ENCODE measurements around the gene DENND1B. TPM values are rescaled to one million over a fixed set of nuclear protein-coding genes. Genes with fewer than 3 reads are reported as not detected.

Gene DENND1B
- total and polyA plus RNA-seq, 9 of the 15 experiments (the other 6 are each of a cell fraction or from before 2014, with no cell fraction given) = 2.1 to 12.1 (median 7.5) TPM

DNA sequence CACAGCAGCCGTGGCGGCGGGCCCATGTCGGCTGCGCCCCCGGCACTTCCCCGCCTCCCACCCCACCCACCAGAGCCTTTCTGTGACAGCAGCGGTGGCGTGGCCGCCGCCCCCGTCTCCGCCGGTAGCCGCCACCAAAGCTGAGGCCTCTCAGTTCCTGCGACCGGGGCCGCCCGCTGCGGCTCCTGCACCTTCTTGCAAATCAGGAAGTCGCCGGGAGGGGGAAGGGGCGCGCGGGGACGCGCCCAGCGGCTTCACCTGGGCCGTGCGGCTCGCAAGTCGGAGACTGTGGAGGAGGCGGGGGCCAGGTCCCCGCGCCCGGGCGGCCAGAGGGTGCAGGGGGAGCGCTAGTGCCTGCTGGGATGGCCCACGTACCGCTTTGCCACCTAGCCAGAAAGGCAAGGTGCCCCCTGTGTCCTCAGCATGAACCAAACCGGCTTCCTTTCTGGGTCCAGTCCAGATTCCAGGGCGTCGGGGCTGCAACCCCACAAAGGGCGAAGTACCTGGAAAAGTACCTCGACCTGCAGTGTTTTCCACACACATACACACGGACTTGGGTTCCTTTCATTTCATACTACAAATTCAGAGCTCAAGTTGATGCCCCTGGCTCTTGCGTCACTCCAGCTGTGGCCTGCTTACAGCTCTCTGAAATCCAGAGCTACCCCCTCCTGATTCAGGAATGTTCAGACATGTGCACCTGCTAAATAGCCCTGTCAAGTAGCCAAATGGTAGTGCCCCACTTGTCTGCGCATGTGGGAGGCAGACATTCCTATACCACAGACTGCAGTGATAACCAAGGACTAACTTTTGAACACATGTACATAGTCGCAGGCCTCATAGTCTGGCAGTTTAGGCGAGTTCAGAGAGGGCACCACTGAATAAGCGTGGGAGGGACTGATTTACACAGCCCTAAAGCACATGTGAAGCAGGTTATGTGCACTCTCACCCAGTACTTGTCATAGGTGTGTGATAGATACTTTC is at the start of gene DENND1B (continued):
- TF ChIP-seq, protein P1, sequence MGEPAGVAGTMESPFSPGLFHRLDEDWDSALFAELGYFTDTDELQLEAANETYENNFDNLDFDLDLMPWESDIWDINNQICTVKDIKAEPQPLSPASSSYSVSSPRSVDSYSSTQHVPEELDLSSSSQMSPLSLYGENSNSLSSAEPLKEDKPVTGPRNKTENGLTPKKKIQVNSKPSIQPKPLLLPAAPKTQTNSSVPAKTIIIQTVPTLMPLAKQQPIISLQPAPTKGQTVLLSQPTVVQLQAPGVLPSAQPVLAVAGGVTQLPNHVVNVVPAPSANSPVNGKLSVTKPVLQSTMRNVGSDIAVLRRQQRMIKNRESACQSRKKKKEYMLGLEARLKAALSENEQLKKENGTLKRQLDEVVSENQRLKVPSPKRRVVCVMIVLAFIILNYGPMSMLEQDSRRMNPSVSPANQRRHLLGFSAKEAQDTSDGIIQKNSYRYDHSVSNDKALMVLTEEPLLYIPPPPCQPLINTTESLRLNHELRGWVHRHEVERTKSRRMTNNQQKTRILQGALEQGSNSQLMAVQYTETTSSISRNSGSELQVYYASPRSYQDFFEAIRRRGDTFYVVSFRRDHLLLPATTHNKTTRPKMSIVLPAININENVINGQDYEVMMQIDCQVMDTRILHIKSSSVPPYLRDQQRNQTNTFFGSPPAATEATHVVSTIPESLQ (CRISPR knock-in tag; IDR thresholded peaks at IDR 0.05) = no peak; the same call in 1 of the 2 replicates
- TF ChIP-seq FOXP1 (CRISPR knock-in tag; IDR thresholded peaks at IDR 0.05) (no peak), ZNF23 (CRISPR knock-in tag; IDR thresholded peaks at IDR 0.05) (no peak), SNRNP70 (optimal IDR thresholded peaks at IDR 0.05; ENCODE audit: low read depth, low read length) (no peak), NCOA1 (IDR thresholded peaks at IDR 0.05; ENCODE audit: low read depth) (no peak), MXI1 (IDR thresholded peaks at IDR 0.05; ENCODE audit: low read depth, low read length) (no peak), FOXM1 (IDR thresholded peaks at IDR 0.05; ENCODE audit: low read depth) (no peak), FOXM1 (CRISPR knock-in tag; IDR thresholded peaks at IDR 0.05; ENCODE audit: low read depth) (no peak), ZSCAN29 (IDR thresholded peaks at IDR 0.05) (no peak), STAT5B (CRISPR knock-in tag; IDR thresholded peaks at IDR 0.05) (no peak), MEIS2 (IDR thresholded peaks at IDR 0.05; ENCODE audit: partially characterized antibody) (peak; percentile 35)
- TF ChIP-seq, protein P2, sequence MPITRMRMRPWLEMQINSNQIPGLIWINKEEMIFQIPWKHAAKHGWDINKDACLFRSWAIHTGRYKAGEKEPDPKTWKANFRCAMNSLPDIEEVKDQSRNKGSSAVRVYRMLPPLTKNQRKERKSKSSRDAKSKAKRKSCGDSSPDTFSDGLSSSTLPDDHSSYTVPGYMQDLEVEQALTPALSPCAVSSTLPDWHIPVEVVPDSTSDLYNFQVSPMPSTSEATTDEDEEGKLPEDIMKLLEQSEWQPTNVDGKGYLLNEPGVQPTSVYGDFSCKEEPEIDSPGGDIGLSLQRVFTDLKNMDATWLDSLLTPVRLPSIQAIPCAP (CRISPR knock-in tag; IDR thresholded peaks at IDR 0.05; ENCODE audit: borderline replicate concordance) = no peak
- TF ChIP-seq, protein P3, sequence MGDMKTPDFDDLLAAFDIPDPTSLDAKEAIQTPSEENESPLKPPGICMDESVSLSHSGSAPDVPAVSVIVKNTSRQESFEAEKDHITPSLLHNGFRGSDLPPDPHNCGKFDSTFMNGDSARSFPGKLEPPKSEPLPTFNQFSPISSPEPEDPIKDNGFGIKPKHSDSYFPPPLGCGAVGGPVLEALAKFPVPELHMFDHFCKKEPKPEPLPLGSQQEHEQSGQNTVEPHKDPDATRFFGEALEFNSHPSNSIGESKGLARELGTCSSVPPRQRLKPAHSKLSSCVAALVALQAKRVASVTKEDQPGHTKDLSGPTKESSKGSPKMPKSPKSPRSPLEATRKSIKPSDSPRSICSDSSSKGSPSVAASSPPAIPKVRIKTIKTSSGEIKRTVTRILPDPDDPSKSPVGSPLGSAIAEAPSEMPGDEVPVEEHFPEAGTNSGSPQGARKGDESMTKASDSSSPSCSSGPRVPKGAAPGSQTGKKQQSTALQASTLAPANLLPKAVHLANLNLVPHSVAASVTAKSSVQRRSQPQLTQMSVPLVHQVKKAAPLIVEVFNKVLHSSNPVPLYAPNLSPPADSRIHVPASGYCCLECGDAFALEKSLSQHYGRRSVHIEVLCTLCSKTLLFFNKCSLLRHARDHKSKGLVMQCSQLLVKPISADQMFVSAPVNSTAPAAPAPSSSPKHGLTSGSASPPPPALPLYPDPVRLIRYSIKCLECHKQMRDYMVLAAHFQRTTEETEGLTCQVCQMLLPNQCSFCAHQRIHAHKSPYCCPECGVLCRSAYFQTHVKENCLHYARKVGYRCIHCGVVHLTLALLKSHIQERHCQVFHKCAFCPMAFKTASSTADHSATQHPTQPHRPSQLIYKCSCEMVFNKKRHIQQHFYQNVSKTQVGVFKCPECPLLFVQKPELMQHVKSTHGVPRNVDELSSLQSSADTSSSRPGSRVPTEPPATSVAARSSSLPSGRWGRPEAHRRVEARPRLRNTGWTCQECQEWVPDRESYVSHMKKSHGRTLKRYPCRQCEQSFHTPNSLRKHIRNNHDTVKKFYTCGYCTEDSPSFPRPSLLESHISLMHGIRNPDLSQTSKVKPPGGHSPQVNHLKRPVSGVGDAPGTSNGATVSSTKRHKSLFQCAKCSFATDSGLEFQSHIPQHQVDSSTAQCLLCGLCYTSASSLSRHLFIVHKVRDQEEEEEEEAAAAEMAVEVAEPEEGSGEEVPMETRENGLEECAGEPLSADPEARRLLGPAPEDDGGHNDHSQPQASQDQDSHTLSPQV (IDR thresholded peaks at IDR 0.05) = peak; percentile 71; the same call in 1 of the 2 replicates
- TF ChIP-seq, protein P4, sequence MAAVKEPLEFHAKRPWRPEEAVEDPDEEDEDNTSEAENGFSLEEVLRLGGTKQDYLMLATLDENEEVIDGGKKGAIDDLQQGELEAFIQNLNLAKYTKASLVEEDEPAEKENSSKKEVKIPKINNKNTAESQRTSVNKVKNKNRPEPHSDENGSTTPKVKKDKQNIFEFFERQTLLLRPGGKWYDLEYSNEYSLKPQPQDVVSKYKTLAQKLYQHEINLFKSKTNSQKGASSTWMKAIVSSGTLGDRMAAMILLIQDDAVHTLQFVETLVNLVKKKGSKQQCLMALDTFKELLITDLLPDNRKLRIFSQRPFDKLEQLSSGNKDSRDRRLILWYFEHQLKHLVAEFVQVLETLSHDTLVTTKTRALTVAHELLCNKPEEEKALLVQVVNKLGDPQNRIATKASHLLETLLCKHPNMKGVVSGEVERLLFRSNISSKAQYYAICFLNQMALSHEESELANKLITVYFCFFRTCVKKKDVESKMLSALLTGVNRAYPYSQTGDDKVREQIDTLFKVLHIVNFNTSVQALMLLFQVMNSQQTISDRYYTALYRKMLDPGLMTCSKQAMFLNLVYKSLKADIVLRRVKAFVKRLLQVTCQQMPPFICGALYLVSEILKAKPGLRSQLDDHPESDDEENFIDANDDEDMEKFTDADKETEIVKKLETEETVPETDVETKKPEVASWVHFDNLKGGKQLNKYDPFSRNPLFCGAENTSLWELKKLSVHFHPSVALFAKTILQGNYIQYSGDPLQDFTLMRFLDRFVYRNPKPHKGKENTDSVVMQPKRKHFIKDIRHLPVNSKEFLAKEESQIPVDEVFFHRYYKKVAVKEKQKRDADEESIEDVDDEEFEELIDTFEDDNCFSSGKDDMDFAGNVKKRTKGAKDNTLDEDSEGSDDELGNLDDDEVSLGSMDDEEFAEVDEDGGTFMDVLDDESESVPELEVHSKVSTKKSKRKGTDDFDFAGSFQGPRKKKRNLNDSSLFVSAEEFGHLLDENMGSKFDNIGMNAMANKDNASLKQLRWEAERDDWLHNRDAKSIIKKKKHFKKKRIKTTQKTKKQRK (IDR thresholded peaks at IDR 0.05; ENCODE audit: borderline replicate concordance, low read depth, low read length) = no peak
- TF ChIP-seq, protein P5, sequence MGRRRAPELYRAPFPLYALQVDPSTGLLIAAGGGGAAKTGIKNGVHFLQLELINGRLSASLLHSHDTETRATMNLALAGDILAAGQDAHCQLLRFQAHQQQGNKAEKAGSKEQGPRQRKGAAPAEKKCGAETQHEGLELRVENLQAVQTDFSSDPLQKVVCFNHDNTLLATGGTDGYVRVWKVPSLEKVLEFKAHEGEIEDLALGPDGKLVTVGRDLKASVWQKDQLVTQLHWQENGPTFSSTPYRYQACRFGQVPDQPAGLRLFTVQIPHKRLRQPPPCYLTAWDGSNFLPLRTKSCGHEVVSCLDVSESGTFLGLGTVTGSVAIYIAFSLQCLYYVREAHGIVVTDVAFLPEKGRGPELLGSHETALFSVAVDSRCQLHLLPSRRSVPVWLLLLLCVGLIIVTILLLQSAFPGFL (CRISPR knock-in tag; IDR thresholded peaks at IDR 0.05) = no peak
